Astrocyte (in vitro differentiated cells and primary cell): ENCODE data around the gene INAVA.

Experiments
- EZH2 ChIP-seq: IDR thresholded peaks from 2 replicates; pipeline ENCODE4 v1.6.1; 2012; ENCODE audit warnings: mild to moderate bottlenecking, low read length, inconsistent platforms; ENCODE audit not compliant: insufficient read depth
- TF ChIP-seq, protein P1 (sequence below): IDR thresholded peaks from 2 replicates; pipeline ENCODE4 v1.5.1; 2011; ENCODE audit warnings: low read depth, mild to moderate bottlenecking, inconsistent platforms, low read length, moderate library complexity; ENCODE audit not compliant: insufficient read depth

DNA sequence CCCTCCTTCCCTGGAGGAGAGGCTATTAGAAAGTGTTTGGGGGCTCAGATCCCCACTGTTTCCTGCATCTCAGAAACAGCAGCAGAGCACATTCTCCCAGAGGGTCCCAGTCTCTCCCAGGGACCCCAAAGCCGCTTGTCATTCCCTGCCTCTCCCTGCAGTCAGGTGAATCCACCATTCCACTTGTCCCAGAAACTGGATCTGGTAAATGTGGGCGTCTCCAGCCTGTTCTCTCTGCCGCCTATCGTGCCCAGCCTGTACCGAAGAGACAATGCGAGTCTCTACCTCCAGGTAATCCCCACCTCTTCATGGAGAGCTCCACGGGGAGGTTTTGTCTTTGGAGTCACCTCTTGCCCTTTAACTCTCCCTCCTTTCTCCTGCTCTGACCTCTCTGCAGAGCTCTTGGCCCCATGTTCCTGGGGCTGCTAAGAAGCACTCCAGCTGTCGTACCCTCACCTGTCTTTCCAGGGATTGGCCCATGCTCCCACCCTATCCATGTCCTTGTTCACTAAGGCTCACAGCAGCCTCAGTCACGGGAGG lies 26.9 kb downstream of the INAVA start:
- TF ChIP-seq, protein P1, sequence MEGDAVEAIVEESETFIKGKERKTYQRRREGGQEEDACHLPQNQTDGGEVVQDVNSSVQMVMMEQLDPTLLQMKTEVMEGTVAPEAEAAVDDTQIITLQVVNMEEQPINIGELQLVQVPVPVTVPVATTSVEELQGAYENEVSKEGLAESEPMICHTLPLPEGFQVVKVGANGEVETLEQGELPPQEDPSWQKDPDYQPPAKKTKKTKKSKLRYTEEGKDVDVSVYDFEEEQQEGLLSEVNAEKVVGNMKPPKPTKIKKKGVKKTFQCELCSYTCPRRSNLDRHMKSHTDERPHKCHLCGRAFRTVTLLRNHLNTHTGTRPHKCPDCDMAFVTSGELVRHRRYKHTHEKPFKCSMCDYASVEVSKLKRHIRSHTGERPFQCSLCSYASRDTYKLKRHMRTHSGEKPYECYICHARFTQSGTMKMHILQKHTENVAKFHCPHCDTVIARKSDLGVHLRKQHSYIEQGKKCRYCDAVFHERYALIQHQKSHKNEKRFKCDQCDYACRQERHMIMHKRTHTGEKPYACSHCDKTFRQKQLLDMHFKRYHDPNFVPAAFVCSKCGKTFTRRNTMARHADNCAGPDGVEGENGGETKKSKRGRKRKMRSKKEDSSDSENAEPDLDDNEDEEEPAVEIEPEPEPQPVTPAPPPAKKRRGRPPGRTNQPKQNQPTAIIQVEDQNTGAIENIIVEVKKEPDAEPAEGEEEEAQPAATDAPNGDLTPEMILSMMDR, result no peak
- TF ChIP-seq EZH2, result no peak
